Sigmoid colon (tissue), 7 donors: ENCODE data around the gene P3H2. TPM values are rescaled to one million over a fixed set of nuclear protein-coding genes. Genes with fewer than 3 reads are reported as not detected.

ENCODE experiments used
- DNase-seq: peaks from one replicate; pipeline ENCODE4 v3.0.0-alpha.2; 2019
- H3K27ac ChIP-seq, 4 donors: fragments of 200-600 bp; sonication (generic); one replicate each; pipeline ENCODE4 v1.5.1; 2016 to 2019; ENCODE audit warnings: mild to moderate bottlenecking in 1 of 4
- H3K27me3 ChIP-seq, 3 donors: fragments of 200-600 bp; sonication (generic); one replicate each; pipeline ENCODE4 v1.5.1; 2019; ENCODE audit warnings: mild to moderate bottlenecking in 1 of 3
- H3K36me3 ChIP-seq, 4 donors: fragments of 200-600 bp; sonication (generic); one replicate each; pipeline ENCODE4 v1.5.1; 2016 to 2019
- H3K4me1 ChIP-seq, 4 donors: fragments of 200-600 bp; sonication (generic); one replicate each; pipeline ENCODE4 v1.5.1; 2017 to 2019
- H3K4me3 ChIP-seq, 4 donors: fragments of 200-600 bp; sonication (generic); one replicate each; pipeline ENCODE4 v1.5.1; 2017 to 2019; ENCODE audit warnings: mild to moderate bottlenecking in 2 of 4, moderate library complexity in 1 of 4
- H3K9me3 ChIP-seq, 4 donors: fragments of 200-600 bp in 3 of 4; sonication (generic) in 3 of 4; one replicate each; pipeline versions ENCODE4 v1.5.1 to v1.6.1; 2013 to 2019
- EP300 ChIP-seq, 4 donors: sonication (generic); formaldehyde crosslinking; IDR thresholded peaks; one replicate each; pipeline ENCODE4 v1.6.1; 2017; ENCODE audit warnings: antibody characterized with exemption in 4 of 4
- POLR2A ChIP-seq, 2 donors: fragments of 450-650 bp; IDR thresholded peaks; one replicate each; pipeline ENCODE4 v1.6.1; 2016; ENCODE audit warnings: antibody characterized with exemption in 2 of 2, mild to moderate bottlenecking in 2 of 2, moderate library complexity in 2 of 2
- POLR2AphosphoS5 ChIP-seq, 4 donors: sonication (generic); formaldehyde crosslinking; IDR thresholded peaks; one replicate each; pipeline ENCODE4 v1.6.1; 2017; ENCODE audit warnings: antibody characterized with exemption in 4 of 4
- WGBS, 2 donors: extraction: QIAGEN DNeasy Blood & Tissue Kit; methylation state at CpG; one replicate each; pipeline ENCODE4 v1.1.7; 2013; 5-methylcytosine and 5-hydroxymethylcytosine counted together
- intact Hi-C: fragments of 100-400 bp; cut with DNase I; formaldehyde crosslinking; loops from one replicate; pipeline ENCODE4 v1.15.1; 2023
- polyA plus RNA-seq, 3 donors: library from polyadenylated mRNA; stranded (reverse); fragments of 200-250 nt; gene quantifications; one replicate each; pipeline ENCODE4 v1.2.3, GENCODE V29; 2013
- total RNA-seq, 4 donors: library from RNA; depleted of rRNA; stranded (reverse); fragments of >200 nt; gene quantifications; one replicate each; pipeline ENCODE4 v1.1.0, GENCODE V29; 2016
- TF ChIP-seq, protein P1 (sequence below), 4 experiments: fragments of 450-650 bp in 3 of 4; fragments of 200-600 bp in 1 of 4; IDR thresholded peaks; one replicate each; pipeline ENCODE4 v1.5.1; 2016 to 2019; ENCODE audit warnings: antibody characterized with exemption in 4 of 4, mild to moderate bottlenecking in 3 of 4, moderate library complexity in 2 of 4
- donor health status: healthy with polysubstance abuse.
- donor health status: Bipolar disorder and iron deficiency.
- donor health status: healthy.

The P3H2 gene
- total and polyA plus RNA-seq, 7 donors, result 1.8 to 41.7 (median 29.6) TPM

DNA sequence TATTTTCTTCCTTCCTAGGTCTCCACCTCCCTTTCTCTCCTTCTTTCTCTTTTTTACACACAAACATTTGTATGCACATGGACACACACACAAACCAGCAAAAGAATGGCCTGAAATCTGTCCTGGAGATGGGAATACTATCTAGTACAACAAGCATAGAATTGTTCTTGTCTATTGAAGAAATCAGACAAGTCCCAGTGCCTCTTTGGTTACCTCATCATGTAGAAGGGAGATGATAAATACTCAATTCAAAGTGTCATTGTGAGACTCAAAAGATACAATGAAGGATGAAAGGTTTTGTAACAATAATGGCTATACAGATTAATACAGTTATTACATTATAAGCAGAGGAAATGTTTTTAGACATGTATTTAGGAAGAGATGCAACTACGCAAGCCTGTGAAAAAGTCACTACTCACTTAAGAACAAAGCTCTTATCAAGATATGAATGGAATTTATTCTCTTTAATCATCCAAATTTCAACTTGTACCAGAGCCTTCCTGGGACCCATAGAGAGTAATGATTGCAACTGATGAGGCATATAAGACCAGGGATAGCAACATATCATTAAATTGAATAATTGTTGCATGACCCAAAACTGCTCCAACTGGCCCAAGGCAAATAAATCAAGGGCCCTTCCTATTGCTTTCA lies 43.2 kb downstream of the P3H2 start:
- no peak for TF ChIP-seq POLR2AphosphoS5 (IDR thresholded peaks at IDR 0.05)
- TF ChIP-seq, protein P1, sequence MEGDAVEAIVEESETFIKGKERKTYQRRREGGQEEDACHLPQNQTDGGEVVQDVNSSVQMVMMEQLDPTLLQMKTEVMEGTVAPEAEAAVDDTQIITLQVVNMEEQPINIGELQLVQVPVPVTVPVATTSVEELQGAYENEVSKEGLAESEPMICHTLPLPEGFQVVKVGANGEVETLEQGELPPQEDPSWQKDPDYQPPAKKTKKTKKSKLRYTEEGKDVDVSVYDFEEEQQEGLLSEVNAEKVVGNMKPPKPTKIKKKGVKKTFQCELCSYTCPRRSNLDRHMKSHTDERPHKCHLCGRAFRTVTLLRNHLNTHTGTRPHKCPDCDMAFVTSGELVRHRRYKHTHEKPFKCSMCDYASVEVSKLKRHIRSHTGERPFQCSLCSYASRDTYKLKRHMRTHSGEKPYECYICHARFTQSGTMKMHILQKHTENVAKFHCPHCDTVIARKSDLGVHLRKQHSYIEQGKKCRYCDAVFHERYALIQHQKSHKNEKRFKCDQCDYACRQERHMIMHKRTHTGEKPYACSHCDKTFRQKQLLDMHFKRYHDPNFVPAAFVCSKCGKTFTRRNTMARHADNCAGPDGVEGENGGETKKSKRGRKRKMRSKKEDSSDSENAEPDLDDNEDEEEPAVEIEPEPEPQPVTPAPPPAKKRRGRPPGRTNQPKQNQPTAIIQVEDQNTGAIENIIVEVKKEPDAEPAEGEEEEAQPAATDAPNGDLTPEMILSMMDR (IDR thresholded peaks at IDR 0.05), result no peak
- no peak for TF ChIP-seq POLR2A (IDR thresholded peaks at IDR 0.05)
- TF ChIP-seq EP300 (IDR thresholded peaks at IDR 0.05), result no peak
- no peak overlapping the region for H3K4me3 ChIP-seq
- no peaks in the 10 kb centered on the region for H3K9me3 ChIP-seq
- no peaks in the 10 kb centered on the region for H3K27me3 ChIP-seq
- H3K36me3 ChIP-seq, result no peaks in the 10 kb centered on the region
- peak overlapping the region; percentile 23 to 76 (median 72) for H3K27ac ChIP-seq
- DNase-seq, result no peak
- 56 to 91% methylated on average over 1 of the region's 1 CpG for WGBS, 2 donors
- intact Hi-C loops, result no loop called here
- peaks cover 0 to 58% (median 20%) of the 10 kb centered on the region in 4 donors for H3K4me1 ChIP-seq

- Histone ChIP-seq H3K27me3 (no peaks in the 10 kb centered on the region), H3K4me1 (peaks cover 0 to 57% (median 20%) of the 10 kb centered on the region in 4 donors), H3K36me3 (no peaks in the 10 kb centered on the region), H3K4me3 (no peak overlapping the region), H3K9me3 (no peaks in the 10 kb centered on the region), H3K27ac (peak overlapping the region; percentile 23 to 76 (median 72))
- intact Hi-C loops, result no loop called here
- 67 to 80% methylated on average over 1 of the region's 1 CpG for WGBS, 2 donors
- peak in 3 of 4 donors; percentile 11 to 49 (median 23) for TF ChIP-seq POLR2AphosphoS5 (IDR thresholded peaks at IDR 0.05)
- no peak for TF ChIP-seq POLR2A (IDR thresholded peaks at IDR 0.05)
- TF ChIP-seq EP300 (IDR thresholded peaks at IDR 0.05), result no peak
- no peak for DNase-seq
Observed at GRCh38 chr3:190076601-190077394, 43.9 kb downstream of the P3H2 start.

DNA sequence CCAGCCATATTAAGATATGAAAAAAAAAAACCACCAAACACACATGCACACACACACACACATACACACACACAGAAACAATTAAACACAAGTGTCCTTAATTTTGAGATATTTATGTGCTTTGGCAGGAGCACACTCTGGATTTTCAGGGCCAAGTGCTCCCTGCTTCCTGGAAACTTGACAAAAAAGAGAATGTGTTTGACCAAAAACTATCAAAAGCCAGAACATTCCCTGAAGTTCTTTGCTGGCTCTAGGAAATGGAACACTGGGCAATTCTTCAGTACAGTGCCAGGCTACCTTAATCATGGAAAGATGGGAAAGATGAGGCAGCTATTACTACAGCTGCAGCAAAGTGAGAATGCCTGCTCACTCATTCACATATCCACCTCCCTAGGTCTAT lies 44.6 kb downstream of the P3H2 start:
- no peak for TF ChIP-seq EP300 (IDR thresholded peaks at IDR 0.05)
- TF ChIP-seq POLR2A (IDR thresholded peaks at IDR 0.05), result no peak
- TF ChIP-seq POLR2AphosphoS5 (IDR thresholded peaks at IDR 0.05), result peak in 3 of 4 donors; percentile 21 to 35 (median 33)
- Histone ChIP-seq H3K27ac (peak overlapping the region; percentile 23 to 76 (median 72)), H3K4me1 (peaks cover 0 to 51% (median 20%) of the 10 kb centered on the region in 4 donors), H3K36me3 (no peaks in the 10 kb centered on the region), H3K4me3 (no peak overlapping the region), H3K27me3 (no peaks in the 10 kb centered on the region), H3K9me3 (no peaks in the 10 kb centered on the region)
- intact Hi-C loops, result no loop called here
- DNase-seq, result no peak

- Histone ChIP-seq H3K27me3 (no peaks in the 10 kb centered on the region), H3K9me3 (no peaks in the 10 kb centered on the region), H3K36me3 (no peaks in the 10 kb centered on the region), H3K4me3 (no peak overlapping the region), H3K27ac (peak overlapping the region in 2 of 4 donors; percentile 71 to 72), H3K4me1 (peaks cover 0 to 45% (median 20%) of the 10 kb centered on the region in 4 donors)
- intact Hi-C loops, result no loop called here
- no peak for DNase-seq
- WGBS, 2 donors, result 77 to 89% methylated on average over 2 of the region's 2 CpGs
- no peak for TF ChIP-seq POLR2A (IDR thresholded peaks at IDR 0.05)
- TF ChIP-seq POLR2AphosphoS5 (IDR thresholded peaks at IDR 0.05), result no peak
- TF ChIP-seq EP300 (IDR thresholded peaks at IDR 0.05), result no peak
- TF ChIP-seq, protein P1 (IDR thresholded peaks at IDR 0.05), result no peak
Observed at GRCh38 chr3:190074817-190075216, 45.9 kb downstream of the P3H2 start.

DNA sequence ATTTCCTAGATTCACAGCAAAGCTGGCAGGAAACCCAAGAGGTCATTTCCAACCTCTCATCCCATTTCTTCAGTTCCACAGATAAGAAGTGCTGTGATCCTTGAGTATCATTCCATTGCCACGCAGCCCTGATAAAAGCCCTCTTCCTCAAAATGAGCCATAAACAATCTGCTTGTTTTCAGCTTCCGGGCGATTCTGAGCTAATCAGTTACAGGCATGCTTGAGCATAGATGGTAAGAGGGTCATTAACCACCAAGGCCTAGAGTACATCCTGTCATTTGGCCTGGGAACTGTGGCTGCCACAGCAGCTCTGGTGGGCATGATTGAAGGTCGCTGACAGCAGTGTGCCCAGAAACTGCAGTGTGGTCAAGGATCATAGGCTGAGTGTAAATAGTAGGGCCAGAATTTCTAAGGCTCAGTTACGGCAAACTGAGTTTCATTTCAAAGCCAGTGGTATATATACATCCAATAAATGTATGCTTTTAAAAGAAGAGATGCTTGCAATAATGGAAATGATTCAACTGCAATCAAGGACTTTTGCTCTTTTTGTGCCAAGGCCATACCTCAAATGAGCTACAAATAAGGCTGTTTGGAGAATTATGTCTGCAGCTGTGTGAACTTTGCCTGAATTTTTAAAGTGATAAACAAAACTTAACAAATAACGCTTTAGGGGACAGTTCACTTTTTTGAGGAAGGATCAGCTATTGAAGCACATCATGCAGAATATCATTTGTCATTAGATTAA lies 47.3 kb downstream of the P3H2 start:
- no peak for DNase-seq
- H3K4me1 ChIP-seq, result peaks cover 0 to 45% (median 20%) of the 10 kb centered on the region in 4 donors
- intact Hi-C loops, result no loop called here
- H3K4me3 ChIP-seq, result no peak overlapping the region
- no peaks in the 10 kb centered on the region for H3K9me3 ChIP-seq
- TF ChIP-seq EP300 (IDR thresholded peaks at IDR 0.05) (no peak), POLR2A (IDR thresholded peaks at IDR 0.05) (no peak), POLR2AphosphoS5 (IDR thresholded peaks at IDR 0.05) (no peak)
- TF ChIP-seq, protein P1 (IDR thresholded peaks at IDR 0.05), result no peak
- WGBS, 2 donors, result 20 to 45% methylated on average over 6 of the region's 6 CpGs
- no peaks in the 10 kb centered on the region for H3K27me3 ChIP-seq
- no peaks in the 10 kb centered on the region for H3K36me3 ChIP-seq
- peak overlapping the region in 1 of 4 donors; percentile 50 for H3K27ac ChIP-seq
